ENCODE results near the gene SLC25A25. TPM values are rescaled to one million over a fixed set of nuclear protein-coding genes. Genes with fewer than 3 reads are reported as not detected.

Gene SLC25A25
- total and polyA plus RNA-seq, 10 of the 15 experiments (the other 5 are each of a cell fraction or from before 2014, with no cell fraction given): 0.04 to 17.1 (median 12.4) TPM; not detected in 1

GRCh38 chr9:128091571-128091970 is 23.5 kb downstream of the SLC25A25 start (continued):
- TF ChIP-seq ELK1 (IDR thresholded peaks at IDR 0.05; ENCODE audit: low read depth, low read length): no peak

- intact Hi-C loops (cut with micrococcal nuclease; ENCODE audit: unreplicated experiment): no loop called here
- H3K27ac ChIP-seq (ENCODE audit: control insufficient read depth, insufficient read depth): no peak overlapping the region
- H3K4me2 ChIP-seq (ENCODE audit: control insufficient read depth, insufficient read depth): no peak overlapping the region
- peaks cover 25% of the 10 kb centered on the region for H3K4me1 ChIP-seq (ENCODE audit: control insufficient read depth, insufficient read depth, low read length)
- CTCF ChIA-PET: interaction anchor here (0.5 to 2.5 kb wide), 11 partner anchors 10 to 595 kb away, joined by 3 to 17 read pairs (median 4); partner anchors contain the start of genes NAIF1 and SLC25A25
- peaks cover 8 to 10% of the 10 kb centered on the region in 2 experiments; a peak in 3 of 4 replicates for H3K36me3 ChIP-seq (ENCODE audit: control insufficient read depth in 2 of 2, insufficient read depth in 2 of 2, low read length in 1 of 2)
- no peak overlapping the region for H3K9ac ChIP-seq (ENCODE audit: control insufficient read depth, insufficient read depth, low read length)
- no peak overlapping the region for H2AFZ ChIP-seq (ENCODE audit: control insufficient read depth, low read depth, low read length)
- no peaks in the 10 kb centered on the region for H3K9me3 ChIP-seq (replicated peaks; ENCODE audit: control insufficient read depth, insufficient read depth, low read length)
- no peak for FAIRE-seq
- SMC1A ChIA-PET (ENCODE audit: uncharacterized antibody, unreplicated experiment): interaction anchor here (0.6 to 3.5 kb wide), 7 partner anchors 7 to 137 kb away, joined by 3 to 21 read pairs (median 6); no protein-coding TSS in a partner anchor
- no peak overlapping the region for H3K4me3 ChIP-seq
- H4K20me1 ChIP-seq (ENCODE audit: control insufficient read depth, insufficient read depth): peaks cover 3% of the 10 kb centered on the region; the same call in 1 of the 2 replicates
- WGBS (ENCODE audit: insufficient coverage, insufficient replicate concordance, low lambda C conversion rate, missing lambda C conversion rate): 95% methylated on average over 15 of the region's 16 CpGs
- no peak for ATAC-seq
- POLR2A ChIA-PET: interaction anchor here (0.6 to 2.7 kb wide), 8 partner anchors 12 to 506 kb away, joined by 3 to 12 read pairs (median 4); partner anchors contain the start of genes NAIF1 and SLC25A25
- no peak for DNase-seq (ENCODE audit: low read depth, low spot score)
- H3K27me3 ChIP-seq (replicated peaks in 1 of 2; ENCODE audit: control insufficient read depth in 2 of 2, insufficient read depth in 2 of 2, low read length in 1 of 2): no peaks in the 10 kb centered on the region
- H3K79me2 ChIP-seq (ENCODE audit: control insufficient read depth, insufficient read depth, low read length): peaks cover 32% of the 10 kb centered on the region
- BruUV-seq (replicated peaks): no TSS peak
- TF ChIP-seq TCF3 (IDR thresholded peaks at IDR 0.05; ENCODE audit: borderline replicate concordance, insufficient read depth, low read depth, low read length) (no peak), MXI1 (IDR thresholded peaks at IDR 0.05; ENCODE audit: low read depth, low read length) (no peak), NBN (IDR thresholded peaks at IDR 0.05) (no peak), ZNF24 (IDR thresholded peaks at IDR 0.05) (no peak), HSF1 (IDR thresholded peaks at IDR 0.05; ENCODE audit: low read depth, low read length) (no peak), ETV6 (conservative IDR thresholded peaks at IDR 0.05 in 1 of 2, IDR thresholded peaks at IDR 0.05 in 1 of 2; ENCODE audit: borderline replicate concordance in 1 of 2, low read depth in 1 of 2) (no peak), ZSCAN29 (IDR thresholded peaks at IDR 0.05) (no peak), IRF5 (IDR thresholded peaks at IDR 0.05; ENCODE audit: borderline replicate concordance) (no peak), PRDM15 (CRISPR knock-in tag; IDR thresholded peaks at IDR 0.05) (no peak), BRCA1 (IDR thresholded peaks at IDR 0.05; ENCODE audit: low read depth, low read length) (no peak)
- RAD21 ChIA-PET (ENCODE audit: unreplicated experiment): interaction anchor here (1.2 to 1.3 kb wide), 2 partner anchors 24 to 58 kb away, joined by 3 read pairs; partner anchors contain the start of gene SLC25A25
- in situ Hi-C loops (cut with MboI): no loop called here
Measured at GRCh38 chr9:128092199-128092977, 24.4 kb downstream of the SLC25A25 start.

Measured in GM12878 (cell line).